ENCODE results near the gene TLCD5.

TLCD5 gene

GRCh38 chr11:120298461-120298860 lies 26.6 kb upstream of the TLCD5 start:
- no peaks in the 10 kb centered on the region for H3K36me3 ChIP-seq (ENCODE audit: insufficient read depth, insufficient read length, low read length)
- peaks cover 10% of the 10 kb centered on the region for H3K4me1 ChIP-seq (ENCODE audit: insufficient read depth, insufficient read length)
- no peaks in the 10 kb centered on the region for H3K27me3 ChIP-seq (ENCODE audit: insufficient read depth, insufficient read length)
- no peak overlapping the region for H3K4me3 ChIP-seq (ENCODE audit: insufficient read length, low read depth)
- no peak for DNase-seq (ENCODE audit: low read depth, low spot score)
- no peak for TF ChIP-seq ZNF274 (IDR thresholded peaks at IDR 0.05; ENCODE audit: low read depth, low read length)
- no peak overlapping the region for H3K9ac ChIP-seq (ENCODE audit: insufficient read length, low read depth)
- H3K9me3 ChIP-seq (ENCODE audit: insufficient read depth, low read length) = no peaks in the 10 kb centered on the region

GRCh38 chr11:120302001-120302805 lies 22.9 kb upstream of the TLCD5 start:
- DNase-seq (ENCODE audit: low read depth, low spot score) = no peak
- peaks cover 21% of the 10 kb centered on the region for H3K4me1 ChIP-seq (ENCODE audit: insufficient read depth, insufficient read length)
- no peak overlapping the region for H3K9ac ChIP-seq (ENCODE audit: insufficient read length, low read depth)
- no peaks in the 10 kb centered on the region for H3K36me3 ChIP-seq (ENCODE audit: insufficient read depth, insufficient read length, low read length)
- H3K4me3 ChIP-seq (ENCODE audit: insufficient read length, low read depth) = no peak overlapping the region
- no peak for TF ChIP-seq YY1 (IDR thresholded peaks at IDR 0.05; ENCODE audit: insufficient read depth, insufficient read length)
- TF ChIP-seq SUZ12 (IDR thresholded peaks at IDR 0.05; ENCODE audit: extremely low read depth, insufficient read depth, insufficient read length) = no peak
- no peak for TF ChIP-seq ZNF274 (IDR thresholded peaks at IDR 0.05; ENCODE audit: low read depth, low read length)
- H3K27me3 ChIP-seq (ENCODE audit: insufficient read depth, insufficient read length) = no peaks in the 10 kb centered on the region
- no peaks in the 10 kb centered on the region for H3K9me3 ChIP-seq (ENCODE audit: insufficient read depth, low read length)

- TF ChIP-seq ZNF274 (IDR thresholded peaks at IDR 0.05; ENCODE audit: low read depth, low read length) (no peak), YY1 (IDR thresholded peaks at IDR 0.05; ENCODE audit: insufficient read depth, insufficient read length) (no peak), SUZ12 (IDR thresholded peaks at IDR 0.05; ENCODE audit: extremely low read depth, insufficient read depth, insufficient read length) (no peak)
- Histone ChIP-seq H3K27me3 (ENCODE audit: insufficient read depth, insufficient read length) (no peaks in the 10 kb centered on the region), H3K9ac (ENCODE audit: insufficient read length, low read depth) (no peak overlapping the region)
These were observed 22.0 kb upstream of the TLCD5 start for GRCh38 chr11:120303004-120303637.

GRCh38 chr11:120304526-120304925 lies 20.6 kb upstream of the TLCD5 start:
- DNase-seq (ENCODE audit: low read depth, low spot score) = no peak
- Histone ChIP-seq H3K9ac (ENCODE audit: insufficient read length, low read depth) (no peak overlapping the region), H3K27me3 (ENCODE audit: insufficient read depth, insufficient read length) (no peaks in the 10 kb centered on the region), H3K4me3 (ENCODE audit: insufficient read length, low read depth) (no peak overlapping the region), H3K36me3 (ENCODE audit: insufficient read depth, insufficient read length, low read length) (no peaks in the 10 kb centered on the region), H3K9me3 (ENCODE audit: insufficient read depth, low read length) (no peaks in the 10 kb centered on the region), H3K4me1 (ENCODE audit: insufficient read depth, insufficient read length) (peaks cover 20% of the 10 kb centered on the region)
- TF ChIP-seq ZNF274 (IDR thresholded peaks at IDR 0.05; ENCODE audit: low read depth, low read length) = no peak
- no peak for TF ChIP-seq SUZ12 (IDR thresholded peaks at IDR 0.05; ENCODE audit: extremely low read depth, insufficient read depth, insufficient read length)
- no peak for TF ChIP-seq YY1 (IDR thresholded peaks at IDR 0.05; ENCODE audit: insufficient read depth, insufficient read length)

More at GRCh38 chr11:120303004-120303637, 22.0 kb upstream of the TLCD5 start:
- H3K9me3 ChIP-seq (ENCODE audit: insufficient read depth, low read length) = no peaks in the 10 kb centered on the region
- H3K36me3 ChIP-seq (ENCODE audit: insufficient read depth, insufficient read length, low read length) = no peaks in the 10 kb centered on the region
- H3K4me1 ChIP-seq (ENCODE audit: insufficient read depth, insufficient read length) = peaks cover 23% of the 10 kb centered on the region
- DNase-seq (ENCODE audit: low read depth, low spot score) = peak; percentile 91
- no peak overlapping the region for H3K4me3 ChIP-seq (ENCODE audit: insufficient read length, low read depth)

GRCh38 chr11:120305286-120305685 lies 19.8 kb upstream of the TLCD5 start:
- peaks cover 18% of the 10 kb centered on the region for H3K4me1 ChIP-seq (ENCODE audit: insufficient read depth, insufficient read length)
- TF ChIP-seq ZNF274 (IDR thresholded peaks at IDR 0.05; ENCODE audit: low read depth, low read length) (no peak), SUZ12 (IDR thresholded peaks at IDR 0.05; ENCODE audit: extremely low read depth, insufficient read depth, insufficient read length) (no peak), YY1 (IDR thresholded peaks at IDR 0.05; ENCODE audit: insufficient read depth, insufficient read length) (no peak)

GRCh38 chr11:120306519-120307242 lies 18.4 kb upstream of the TLCD5 start:
- Histone ChIP-seq H3K36me3 (ENCODE audit: insufficient read depth, insufficient read length, low read length) (no peaks in the 10 kb centered on the region), H3K27me3 (ENCODE audit: insufficient read depth, insufficient read length) (no peaks in the 10 kb centered on the region), H3K4me3 (ENCODE audit: insufficient read length, low read depth) (no peak overlapping the region), H3K9ac (ENCODE audit: insufficient read length, low read depth) (no peak overlapping the region), H3K9me3 (ENCODE audit: insufficient read depth, low read length) (no peaks in the 10 kb centered on the region), H3K4me1 (ENCODE audit: insufficient read depth, insufficient read length) (peaks cover 18% of the 10 kb centered on the region)
- no peak for TF ChIP-seq ZNF274 (IDR thresholded peaks at IDR 0.05; ENCODE audit: low read depth, low read length)
- no peak for TF ChIP-seq SUZ12 (IDR thresholded peaks at IDR 0.05; ENCODE audit: extremely low read depth, insufficient read depth, insufficient read length)
- TF ChIP-seq YY1 (IDR thresholded peaks at IDR 0.05; ENCODE audit: insufficient read depth, insufficient read length) = no peak
- peak; percentile 78 for DNase-seq (ENCODE audit: low read depth, low spot score)

More at GRCh38 chr11:120305286-120305685, 19.8 kb upstream of the TLCD5 start:
- DNase-seq (ENCODE audit: low read depth, low spot score) = no peak
- no peak overlapping the region for H3K4me3 ChIP-seq (ENCODE audit: insufficient read length, low read depth)
- no peaks in the 10 kb centered on the region for H3K9me3 ChIP-seq (ENCODE audit: insufficient read depth, low read length)
- H3K9ac ChIP-seq (ENCODE audit: insufficient read length, low read depth) = no peak overlapping the region
- H3K36me3 ChIP-seq (ENCODE audit: insufficient read depth, insufficient read length, low read length) = no peaks in the 10 kb centered on the region
- no peaks in the 10 kb centered on the region for H3K27me3 ChIP-seq (ENCODE audit: insufficient read depth, insufficient read length)

- H3K4me1 ChIP-seq (ENCODE audit: insufficient read depth, insufficient read length) = peaks cover 17% of the 10 kb centered on the region
- no peak for DNase-seq (ENCODE audit: low read depth, low spot score)
- H3K27me3 ChIP-seq (ENCODE audit: insufficient read depth, insufficient read length) = no peaks in the 10 kb centered on the region
- H3K36me3 ChIP-seq (ENCODE audit: insufficient read depth, insufficient read length, low read length) = no peaks in the 10 kb centered on the region
- no peaks in the 10 kb centered on the region for H3K9me3 ChIP-seq (ENCODE audit: insufficient read depth, low read length)
- H3K9ac ChIP-seq (ENCODE audit: insufficient read length, low read depth) = no peak overlapping the region
- no peak overlapping the region for H3K4me3 ChIP-seq (ENCODE audit: insufficient read length, low read depth)
- TF ChIP-seq ZNF274 (IDR thresholded peaks at IDR 0.05; ENCODE audit: low read depth, low read length) (no peak), YY1 (IDR thresholded peaks at IDR 0.05; ENCODE audit: insufficient read depth, insufficient read length) (no peak), SUZ12 (IDR thresholded peaks at IDR 0.05; ENCODE audit: extremely low read depth, insufficient read depth, insufficient read length) (no peak)
These were observed 17.6 kb upstream of the TLCD5 start for GRCh38 chr11:120307476-120307875.

All from NT2/D1 (cell line).